IPS-15b (cell line): Measurements from ENCODE around the gene LIPJ.

ENCODE experiments used
- H3K27me3 ChIP-seq: one replicate; pipeline ENCODE4 v1.6.1; 2013; ENCODE audit warnings: low read length; ENCODE audit not compliant: control insufficient read depth, insufficient read depth
- H3K36me3 ChIP-seq: one replicate; pipeline ENCODE4 v1.6.1; 2013; ENCODE audit warnings: low read length; ENCODE audit not compliant: control insufficient read depth, insufficient read depth
- H3K4me1 ChIP-seq: one replicate; pipeline ENCODE4 v1.6.1; 2013; ENCODE audit warnings: mild to moderate bottlenecking, low read length; ENCODE audit not compliant: control insufficient read depth, insufficient read depth
- H3K4me3 ChIP-seq: one replicate; pipeline ENCODE4 v1.5.1; 2013; ENCODE audit warnings: low read depth, low read length
- H3K9ac ChIP-seq: one replicate; pipeline ENCODE4 v1.6.1; 2013; ENCODE audit warnings: low read depth, mild to moderate bottlenecking, low read length
- H3K9me3 ChIP-seq: one replicate; pipeline ENCODE4 v1.6.1; 2013; ENCODE audit warnings: mild to moderate bottlenecking, low read length; ENCODE audit not compliant: control insufficient read depth, insufficient read depth

The LIPJ gene

DNA sequence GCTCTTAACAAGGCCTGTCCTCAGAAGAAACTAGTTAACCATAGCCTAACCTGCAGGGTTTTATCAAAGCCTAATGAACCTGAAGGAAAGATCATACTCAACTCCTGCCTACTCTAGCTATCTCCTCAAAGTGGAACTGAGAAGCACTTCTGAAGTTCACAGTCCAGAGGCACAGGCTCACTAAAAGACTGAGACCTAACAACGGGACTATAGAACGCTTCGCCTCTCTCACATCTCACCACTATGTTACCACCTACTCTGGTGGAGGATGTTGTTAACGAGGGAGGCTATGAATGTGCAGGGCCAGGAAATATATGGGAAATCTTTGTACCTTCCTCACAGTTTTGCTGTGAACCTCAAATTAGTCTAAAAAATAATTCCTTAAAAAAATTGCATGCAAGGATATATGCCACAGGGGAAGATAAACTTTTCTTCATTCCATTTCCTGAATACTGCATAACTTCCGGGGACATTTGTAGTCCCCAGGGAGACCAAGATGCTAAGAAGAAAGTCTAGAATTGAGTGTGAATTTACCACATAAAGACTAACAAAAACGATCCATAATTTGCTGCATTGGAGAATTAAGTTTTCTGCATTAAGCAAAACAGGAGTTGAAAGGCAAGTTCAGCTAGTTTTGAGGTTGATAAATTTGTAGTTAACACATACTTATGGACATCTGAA, 21.6 kb downstream of the LIPJ start:
- Histone ChIP-seq H3K9me3 (no peaks in the 10 kb centered on the region), H3K36me3 (no peaks in the 10 kb centered on the region), H3K9ac (no peak overlapping the region), H3K27me3 (no peaks in the 10 kb centered on the region), H3K4me3 (no peak overlapping the region), H3K4me1 (no peaks in the 10 kb centered on the region)

DNA sequence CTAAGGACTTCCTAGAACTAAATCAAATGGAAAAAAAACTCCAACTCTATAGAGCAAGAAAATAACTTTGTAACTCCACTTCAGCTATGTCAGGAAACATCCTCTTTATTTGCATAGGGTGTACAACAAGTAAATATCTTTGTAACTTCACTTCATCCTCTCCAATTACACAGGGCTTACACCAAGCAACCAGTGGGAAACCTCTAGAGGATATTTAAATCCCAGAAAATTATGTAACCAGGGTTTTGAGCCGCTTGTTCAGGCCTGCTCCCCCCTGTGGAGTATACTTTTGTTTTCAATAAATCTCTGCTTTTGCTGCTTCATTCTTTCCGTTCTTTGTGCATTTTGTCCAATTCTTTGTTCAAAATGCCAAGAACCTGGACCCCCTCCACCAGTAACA, 22.2 kb downstream of the LIPJ start:
- H3K9me3 ChIP-seq = no peaks in the 10 kb centered on the region
- H3K27me3 ChIP-seq = no peaks in the 10 kb centered on the region
- H3K4me3 ChIP-seq = no peak overlapping the region
- H3K4me1 ChIP-seq = no peaks in the 10 kb centered on the region
- H3K36me3 ChIP-seq = no peaks in the 10 kb centered on the region
- H3K9ac ChIP-seq = no peak overlapping the region

DNA sequence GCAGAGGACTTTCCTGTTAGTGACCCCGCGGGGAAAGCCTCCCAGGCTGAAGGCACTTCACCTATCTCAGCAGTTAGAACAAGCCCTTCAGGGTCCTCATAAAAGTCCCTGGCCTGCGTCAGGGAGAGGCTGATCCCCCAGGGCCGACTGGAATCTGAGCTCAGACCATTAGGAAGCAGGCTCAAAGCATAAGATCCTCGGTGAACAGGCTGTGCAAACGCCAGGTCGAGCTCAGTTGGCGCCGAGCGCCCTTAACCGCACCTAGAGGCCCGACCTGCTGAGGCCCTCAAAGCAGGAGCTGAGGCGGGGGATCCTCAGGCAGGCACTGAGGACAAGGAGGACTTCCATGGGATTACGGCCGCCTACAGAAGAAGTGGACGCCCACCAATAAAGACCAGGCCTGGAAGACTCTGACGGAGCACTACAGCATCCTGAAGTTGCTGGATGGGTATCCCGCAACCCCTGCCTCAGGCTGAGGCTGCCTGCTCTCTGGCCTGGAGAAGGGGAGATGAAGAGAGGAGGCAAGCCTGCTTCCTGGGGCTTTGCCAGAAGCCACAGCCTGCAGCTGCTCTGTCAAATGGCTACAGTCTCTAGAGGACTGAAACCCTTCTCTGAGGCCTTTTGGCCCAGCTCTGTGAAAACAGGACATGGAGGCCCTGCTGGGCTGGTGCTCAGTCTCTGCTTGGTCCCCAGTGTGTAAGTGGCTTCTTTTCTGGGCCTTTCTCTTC, 29.9 kb downstream of the LIPJ start:
- H3K9me3 ChIP-seq = no peaks in the 10 kb centered on the region
- no peak overlapping the region for H3K4me3 ChIP-seq

DNA sequence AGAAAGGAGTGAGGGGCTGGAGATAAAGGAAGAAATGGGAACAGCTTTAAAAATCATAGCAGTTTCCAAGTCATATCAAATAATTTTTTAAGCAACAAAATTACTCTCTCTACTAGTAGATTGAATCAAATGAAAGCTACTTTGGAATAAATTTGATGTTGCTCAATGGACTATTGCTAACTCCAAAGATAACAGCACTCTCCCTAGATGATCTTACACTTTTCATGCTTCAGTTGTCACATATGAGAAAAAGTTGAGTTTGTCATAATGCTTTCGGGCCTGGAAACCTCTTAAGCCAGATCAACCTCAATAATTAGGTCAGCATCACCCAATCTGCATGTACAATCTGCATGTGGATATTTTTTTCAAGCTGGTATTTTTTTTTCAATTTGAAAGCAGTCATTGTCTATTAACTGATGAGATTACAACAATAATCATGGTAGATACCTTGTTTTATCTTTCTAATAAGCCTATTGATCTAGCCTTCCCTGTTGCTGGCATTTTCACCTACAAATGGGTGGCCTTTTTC, 31.3 kb downstream of the LIPJ start:
- no peak overlapping the region for H3K4me3 ChIP-seq
- H3K9ac ChIP-seq = no peak overlapping the region
- no peaks in the 10 kb centered on the region for H3K4me1 ChIP-seq
- H3K9me3 ChIP-seq = no peaks in the 10 kb centered on the region
- H3K36me3 ChIP-seq = no peaks in the 10 kb centered on the region
- H3K27me3 ChIP-seq = no peaks in the 10 kb centered on the region

More for the DNA sequence above, 29.9 kb downstream of the LIPJ start:
- Histone ChIP-seq H3K9ac (no peak overlapping the region), H3K4me1 (no peaks in the 10 kb centered on the region), H3K36me3 (no peaks in the 10 kb centered on the region), H3K27me3 (no peaks in the 10 kb centered on the region)

DNA sequence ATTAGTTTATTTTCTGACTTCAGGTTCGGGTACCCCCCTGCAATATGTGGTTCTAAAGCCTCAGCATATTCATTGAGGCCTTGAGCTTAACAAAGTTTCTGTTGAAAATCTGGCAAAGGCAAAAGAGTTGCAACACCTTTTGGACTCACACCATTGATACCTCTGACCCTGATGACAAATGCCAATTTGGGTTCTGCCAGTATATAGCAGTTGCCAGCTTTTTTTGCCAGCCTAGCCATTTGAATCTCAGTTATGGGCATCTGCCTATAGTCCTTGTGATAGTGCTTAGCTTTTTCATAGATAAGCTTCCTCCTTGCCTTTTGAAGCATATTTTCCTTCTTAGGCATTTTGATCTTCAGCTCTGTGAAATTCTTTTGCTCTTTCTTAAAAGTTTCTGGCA, 31.9 kb downstream of the LIPJ start:
- Histone ChIP-seq H3K27me3 (no peaks in the 10 kb centered on the region), H3K9me3 (no peaks in the 10 kb centered on the region), H3K4me1 (no peaks in the 10 kb centered on the region), H3K4me3 (no peak overlapping the region), H3K9ac (no peak overlapping the region), H3K36me3 (no peaks in the 10 kb centered on the region)

DNA sequence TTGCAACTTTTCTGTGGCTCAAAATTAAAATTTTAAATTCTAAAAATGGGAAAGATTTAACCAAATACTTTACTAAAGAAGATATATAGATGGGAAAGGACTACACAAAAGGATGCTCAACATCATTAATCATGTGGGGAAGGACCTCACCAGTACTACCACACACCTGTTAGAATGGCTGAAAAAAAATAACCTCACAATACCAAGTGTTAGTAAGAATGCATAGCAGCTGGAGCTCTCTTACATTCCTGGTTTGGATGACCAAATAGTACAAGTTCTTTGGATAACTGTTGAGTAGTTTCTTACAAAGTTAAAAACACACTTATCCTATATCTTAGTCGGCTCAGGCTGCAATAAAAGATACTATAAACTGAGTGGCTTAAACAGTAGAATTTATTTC, 33.9 kb downstream of the LIPJ start:
- no peak overlapping the region for H3K4me3 ChIP-seq
- no peak overlapping the region for H3K9ac ChIP-seq
- H3K36me3 ChIP-seq = no peaks in the 10 kb centered on the region
- H3K4me1 ChIP-seq = no peaks in the 10 kb centered on the region
- H3K9me3 ChIP-seq = no peaks in the 10 kb centered on the region
- no peaks in the 10 kb centered on the region for H3K27me3 ChIP-seq

DNA sequence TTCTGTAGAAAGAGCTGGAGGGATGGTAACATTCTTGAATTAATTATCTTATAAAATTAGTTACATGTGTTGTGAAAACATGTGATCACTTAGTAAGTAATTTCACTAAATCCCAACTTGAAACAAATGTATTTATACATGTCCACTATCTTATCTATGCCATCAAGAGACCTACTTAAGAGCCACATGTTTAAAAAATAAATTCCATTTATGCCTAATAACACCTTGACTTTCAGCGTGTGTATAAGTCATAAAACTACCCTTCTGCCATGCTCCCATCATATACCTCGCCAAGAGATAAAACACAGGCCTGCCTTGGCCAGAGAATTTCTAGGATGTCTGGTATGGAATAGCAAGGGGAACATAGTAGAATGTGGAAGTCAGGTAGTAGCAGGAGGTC, 37.3 kb downstream of the LIPJ start:
- Histone ChIP-seq H3K36me3 (no peaks in the 10 kb centered on the region), H3K27me3 (no peaks in the 10 kb centered on the region), H3K9ac (no peak overlapping the region), H3K4me1 (no peaks in the 10 kb centered on the region), H3K9me3 (no peaks in the 10 kb centered on the region), H3K4me3 (no peak overlapping the region)

DNA sequence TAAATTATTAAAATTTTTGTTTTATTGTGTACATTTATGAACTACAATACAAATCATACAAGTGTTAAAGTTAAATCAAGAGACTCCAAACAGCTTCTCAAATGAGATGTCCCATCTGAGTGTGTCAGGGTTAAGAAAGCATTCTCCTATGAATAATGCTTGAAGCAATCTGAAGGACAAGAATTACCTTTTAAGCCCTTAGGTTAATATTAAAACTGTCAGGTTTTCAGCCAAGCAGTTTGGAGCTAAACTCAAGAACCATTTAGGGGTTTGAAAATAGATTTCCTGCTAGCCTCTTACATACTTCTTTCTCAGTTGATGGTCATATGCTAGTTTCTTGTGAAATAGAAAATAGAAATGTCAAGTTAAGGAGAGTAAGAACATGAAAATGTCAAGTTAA, 38.3 kb downstream of the LIPJ start:
- no peaks in the 10 kb centered on the region for H3K9me3 ChIP-seq
- no peaks in the 10 kb centered on the region for H3K36me3 ChIP-seq
- H3K9ac ChIP-seq = no peak overlapping the region
- H3K27me3 ChIP-seq = no peaks in the 10 kb centered on the region
- no peaks in the 10 kb centered on the region for H3K4me1 ChIP-seq
- H3K4me3 ChIP-seq = no peak overlapping the region

DNA sequence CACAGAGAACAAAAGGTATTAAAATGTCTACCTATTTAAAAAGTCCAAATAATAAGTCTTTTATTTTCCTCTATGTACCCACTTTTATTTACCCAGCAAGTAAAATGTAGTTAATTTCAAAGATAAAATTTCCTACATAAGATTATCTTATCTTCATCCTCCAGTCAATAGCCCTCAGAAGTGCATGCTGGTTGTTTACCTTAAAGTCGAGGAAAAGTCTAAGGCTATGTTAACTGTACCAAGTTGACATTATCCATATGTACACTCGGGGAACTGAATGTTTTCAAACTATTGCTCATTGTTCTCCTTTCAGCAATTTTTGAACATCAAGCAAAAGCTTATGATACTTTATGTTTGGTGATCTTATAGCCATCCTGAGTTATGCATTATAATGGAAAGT, 53.6 kb downstream of the LIPJ start:
- Histone ChIP-seq H3K36me3 (no peaks in the 10 kb centered on the region), H3K4me3 (no peak overlapping the region), H3K4me1 (no peaks in the 10 kb centered on the region), H3K27me3 (no peaks in the 10 kb centered on the region), H3K9me3 (no peaks in the 10 kb centered on the region), H3K9ac (no peak overlapping the region)

DNA sequence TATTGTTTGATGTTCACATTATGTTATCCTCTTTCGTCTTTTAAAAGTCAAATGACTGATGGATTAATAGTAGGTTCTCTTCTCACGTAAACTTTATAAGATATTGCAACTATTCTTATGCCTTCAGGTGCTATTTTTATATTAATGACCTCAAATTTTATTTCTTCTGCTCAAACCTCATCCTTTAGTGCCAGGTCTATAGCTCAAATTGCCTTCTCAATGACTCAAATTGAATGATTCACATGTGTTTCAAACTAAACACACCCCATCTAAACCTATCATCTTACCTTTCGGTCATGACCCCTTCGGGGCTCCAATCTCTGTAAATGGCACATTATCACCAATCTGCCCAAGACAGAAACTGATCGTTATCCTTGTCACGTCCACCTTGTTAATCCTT, 55.6 kb downstream of the LIPJ start:
- H3K9me3 ChIP-seq = no peaks in the 10 kb centered on the region
- H3K27me3 ChIP-seq = no peaks in the 10 kb centered on the region
- no peaks in the 10 kb centered on the region for H3K4me1 ChIP-seq
- H3K4me3 ChIP-seq = no peak overlapping the region
- no peaks in the 10 kb centered on the region for H3K36me3 ChIP-seq
- no peak overlapping the region for H3K9ac ChIP-seq

DNA sequence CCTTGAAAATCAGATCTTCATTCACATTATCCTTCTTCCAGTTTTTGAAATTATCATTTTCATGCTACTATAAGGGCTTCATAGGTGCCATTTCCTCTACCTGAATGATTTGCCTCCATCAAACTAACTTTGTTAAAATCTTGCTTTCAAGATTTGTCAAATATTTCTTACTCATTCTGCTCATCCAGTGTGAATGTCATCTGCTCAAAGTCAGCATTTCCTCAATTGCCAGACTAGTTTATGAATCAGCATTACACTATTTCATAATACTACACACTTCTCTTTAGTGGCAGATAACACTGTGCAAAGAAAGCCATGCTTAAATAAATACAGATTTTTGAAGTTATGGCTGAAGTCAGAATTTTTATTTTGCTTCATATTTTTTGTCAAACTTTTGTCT, 56.4 kb downstream of the LIPJ start:
- Histone ChIP-seq H3K36me3 (no peaks in the 10 kb centered on the region), H3K4me3 (no peak overlapping the region), H3K9me3 (no peaks in the 10 kb centered on the region), H3K9ac (no peak overlapping the region), H3K27me3 (no peaks in the 10 kb centered on the region), H3K4me1 (no peaks in the 10 kb centered on the region)

DNA sequence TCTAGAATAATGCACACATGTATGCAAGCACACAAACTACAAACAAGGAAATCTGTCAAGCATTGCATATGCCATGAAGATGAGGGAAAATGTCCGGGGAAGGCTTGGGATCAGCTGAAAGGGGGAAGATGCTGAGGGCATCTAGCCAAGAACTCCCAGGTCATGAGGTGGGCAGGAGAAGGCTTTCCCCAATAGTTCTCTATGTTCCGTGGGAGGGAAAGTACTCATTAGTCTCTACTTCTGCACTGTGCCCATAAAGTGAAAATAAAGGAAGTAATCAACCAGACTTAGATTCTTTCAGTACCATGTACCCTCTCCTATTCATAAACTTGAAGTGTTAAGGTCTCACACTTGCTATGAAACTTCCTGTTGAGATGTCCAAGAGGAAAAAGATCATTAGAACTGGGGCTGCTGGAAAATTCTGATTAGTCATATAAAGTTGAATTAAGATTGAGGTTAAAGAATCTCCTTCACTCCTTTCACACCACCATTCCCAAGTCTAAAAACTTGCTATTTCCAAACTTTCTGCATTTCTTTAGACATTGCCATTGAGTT, 60.6 kb downstream of the LIPJ start:
- Histone ChIP-seq H3K4me3 (no peak overlapping the region), H3K4me1 (no peaks in the 10 kb centered on the region), H3K9ac (no peak overlapping the region), H3K36me3 (no peaks in the 10 kb centered on the region), H3K27me3 (no peaks in the 10 kb centered on the region), H3K9me3 (no peaks in the 10 kb centered on the region)
